GM19099 (cell line): ENCODE results near the gene UTP14C.

Experiments used
- POLR2A ChIP-seq: IDR thresholded peaks from 3 replicates; pipeline ENCODE4 v1.6.1; 2011; ENCODE audit warnings: low read depth; ENCODE audit not compliant: insufficient read length; ENCODE audit errors: extremely low read depth

The UTP14C gene

GRCh38 chr13:52001120-52001731, 23.3 kb upstream of the UTP14C start:
- no peak for TF ChIP-seq POLR2A

GRCh38 chr13:52002361-52002760, 22.1 kb upstream of the UTP14C start:
- TF ChIP-seq POLR2A: no peak

GRCh38 chr13:52003541-52003940, 20.9 kb upstream of the UTP14C start:
- TF ChIP-seq POLR2A: no peak

- TF ChIP-seq POLR2A: no peak
Observed at GRCh38 chr13:52004511-52005170, 19.9 kb upstream of the UTP14C start.

- no peak for TF ChIP-seq POLR2A
Observed at GRCh38 chr13:52005841-52006522, 18.5 kb upstream of the UTP14C start.

GRCh38 chr13:52006523-52007245, 17.8 kb upstream of the UTP14C start:
- no peak for TF ChIP-seq POLR2A

- no peak for TF ChIP-seq POLR2A
Observed at GRCh38 chr13:52009946-52010345, 14.5 kb upstream of the UTP14C start.

- no peak for TF ChIP-seq POLR2A
Observed at GRCh38 chr13:52010890-52011631, 13.4 kb upstream of the UTP14C start, which contains the start of gene ATP7B. Gene ATP7B, minus strand, starts transcription at chr13:52011450. Its CDS starts 113 bp downstream, at chr13:52011337.

GRCh38 chr13:52011632-52012511, 12.6 kb upstream of the UTP14C start, which contains the start of gene ALG11:
Gene ALG11, plus strand, starts transcription at chr13:52012398. Its CDS starts 21 bp downstream, at chr13:52012419.
- TF ChIP-seq POLR2A: peak; percentile 88

GRCh38 chr13:52012512-52012836, 12.0 kb upstream of the UTP14C start:
- no peak for TF ChIP-seq POLR2A

GRCh38 chr13:52016296-52016695, 8.2 kb upstream of the UTP14C start:
- TF ChIP-seq POLR2A: no peak

GRCh38 chr13:52020191-52020590, 4.3 kb upstream of the UTP14C start:
- no peak for TF ChIP-seq POLR2A

- TF ChIP-seq POLR2A: no peak
Observed at GRCh38 chr13:52022356-52022755, 2.1 kb upstream of the UTP14C start.
